ENCODE data around the gene PTGR2. TPM values are rescaled to one million over a fixed set of nuclear protein-coding genes. Genes with fewer than 3 reads are reported as not detected.

PTGR2 gene
- 5.0 and 7.2 TPM in 2 replicates for total RNA-seq
- long read RNA-seq, transcript PTGR2-204 (10 exons, 2,543 nt) = minor isoform, 7 of 35 reads
- long read RNA-seq, transcript PTGR2-201 (10 exons, 2,559 nt) = minor isoform, 9 of 35 reads
- long read RNA-seq, transcript PTGR2-205 (10 exons, 3,851 nt) = major isoform, 10 of 35 reads
- long read RNA-seq, partial matches to known transcripts = 3 of 35 reads
- long read RNA-seq, other reads (novel, unspliced or antisense) = 6 of 35 reads

DNA sequence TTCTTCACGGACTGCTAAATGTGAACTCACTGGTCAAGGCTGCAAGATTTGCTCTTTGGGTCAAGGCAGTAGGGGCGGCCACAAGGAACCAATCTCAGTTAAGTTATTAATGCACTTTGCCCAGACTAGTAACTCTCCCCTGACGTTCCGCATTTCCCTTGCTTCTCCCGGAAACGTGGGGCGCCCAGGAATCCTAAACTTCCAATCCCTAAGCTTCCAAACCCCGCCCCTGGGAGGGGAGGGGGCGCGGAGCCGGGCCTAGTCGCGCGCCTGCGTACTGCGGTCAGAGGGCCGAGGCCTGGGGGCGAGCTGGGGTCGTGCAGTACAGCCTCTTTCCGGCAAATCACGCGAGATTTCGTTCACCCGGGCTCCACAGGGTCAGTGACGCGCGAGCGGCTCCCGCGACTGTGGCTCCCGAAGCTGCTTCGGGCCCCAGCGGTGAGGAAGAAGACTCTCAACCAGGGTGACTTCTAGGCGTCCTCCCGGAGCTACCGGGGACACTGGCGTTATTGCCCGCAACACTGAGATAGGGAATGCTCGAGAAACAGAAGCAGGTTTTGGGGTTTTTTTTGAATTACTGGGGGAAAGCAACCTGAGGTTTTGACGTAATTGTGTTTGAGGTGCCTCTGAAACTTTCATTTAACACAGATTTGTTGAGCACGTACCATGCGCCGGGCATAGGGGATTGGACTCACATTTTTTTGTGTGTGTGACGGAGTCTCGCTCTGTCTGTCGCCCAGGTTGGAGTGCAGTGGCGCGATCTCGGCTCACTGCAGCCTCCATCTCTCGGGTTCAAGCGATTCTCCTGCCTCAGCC lies at the start of gene PTGR2:
PTGR2 (plus strand) TSS at position 265 of the 816 bp plus-strand sequence. CDS start 7,032 bp downstream, outside the sequence.
- Mint-ChIP-seq H3K27ac (ENCODE audit: unreplicated experiment) (peak within 1 kb of the TSS; percentile 100), H3K4me1 (ENCODE audit: unreplicated experiment) (peaks cover 21% of the 10 kb centered on the region), H3K4me3 (ENCODE audit: unreplicated experiment) (peak within 1 kb of the TSS; percentile 93), H3K27me3 (ENCODE audit: unreplicated experiment) (no peaks in the 10 kb centered on the region), H3K36me3 (ENCODE audit: unreplicated experiment) (no peaks in the 10 kb centered on the region), H3K9me3 (ENCODE audit: unreplicated experiment) (no peaks in the 10 kb centered on the region)
- peak; percentile 99 for DNase-seq (ENCODE audit: extremely low spot score, unreplicated experiment)
- TF ChIP-seq CTCF (IDR thresholded peaks at IDR 0.05) = no peak

- TF ChIP-seq CTCF (IDR thresholded peaks at IDR 0.05) = no peak
- Mint-ChIP-seq H3K4me3 (ENCODE audit: unreplicated experiment) (no peak overlapping the region), H3K9me3 (ENCODE audit: unreplicated experiment) (no peaks in the 10 kb centered on the region), H3K27me3 (ENCODE audit: unreplicated experiment) (no peaks in the 10 kb centered on the region), H3K4me1 (ENCODE audit: unreplicated experiment) (peaks cover 6% of the 10 kb centered on the region), H3K36me3 (ENCODE audit: unreplicated experiment) (no peaks in the 10 kb centered on the region), H3K27ac (ENCODE audit: unreplicated experiment) (no peak overlapping the region)
- no peak for DNase-seq (ENCODE audit: extremely low spot score, unreplicated experiment)
Observed at GRCh38 chr14:73802431-73803188, 49.0 kb upstream of the PTGR2 start.

DNA sequence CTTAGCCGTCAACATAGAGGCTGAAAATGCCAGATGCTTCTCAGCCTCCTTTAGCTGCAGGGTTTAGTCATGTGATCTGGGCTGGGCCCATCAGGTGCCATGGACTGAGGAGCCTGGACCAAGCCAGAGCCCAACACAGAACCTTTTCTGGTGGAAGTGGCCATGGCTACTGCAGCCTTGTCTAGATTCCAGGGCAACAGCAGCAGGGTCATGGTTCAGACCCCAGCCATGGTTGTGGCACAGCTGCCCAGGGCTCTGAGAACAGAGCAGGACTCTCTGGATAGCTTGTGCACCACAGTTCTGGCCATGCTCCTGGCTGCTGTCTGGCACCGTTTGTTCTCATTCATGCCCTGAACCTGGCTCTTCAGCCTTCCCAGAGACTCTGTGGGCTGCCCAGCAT lies 47.0 kb upstream of the PTGR2 start:
- no peaks in the 10 kb centered on the region for H3K36me3 Mint-ChIP-seq (ENCODE audit: unreplicated experiment)
- H3K9me3 Mint-ChIP-seq (ENCODE audit: unreplicated experiment) = no peaks in the 10 kb centered on the region
- no peaks in the 10 kb centered on the region for H3K27me3 Mint-ChIP-seq (ENCODE audit: unreplicated experiment)
- no peak for DNase-seq (ENCODE audit: extremely low spot score, unreplicated experiment)
- TF ChIP-seq CTCF (IDR thresholded peaks at IDR 0.05) = no peak
- no peak overlapping the region for H3K4me3 Mint-ChIP-seq (ENCODE audit: unreplicated experiment)
- peaks cover 6% of the 10 kb centered on the region for H3K4me1 Mint-ChIP-seq (ENCODE audit: unreplicated experiment)
- H3K27ac Mint-ChIP-seq (ENCODE audit: unreplicated experiment) = no peak overlapping the region

DNA sequence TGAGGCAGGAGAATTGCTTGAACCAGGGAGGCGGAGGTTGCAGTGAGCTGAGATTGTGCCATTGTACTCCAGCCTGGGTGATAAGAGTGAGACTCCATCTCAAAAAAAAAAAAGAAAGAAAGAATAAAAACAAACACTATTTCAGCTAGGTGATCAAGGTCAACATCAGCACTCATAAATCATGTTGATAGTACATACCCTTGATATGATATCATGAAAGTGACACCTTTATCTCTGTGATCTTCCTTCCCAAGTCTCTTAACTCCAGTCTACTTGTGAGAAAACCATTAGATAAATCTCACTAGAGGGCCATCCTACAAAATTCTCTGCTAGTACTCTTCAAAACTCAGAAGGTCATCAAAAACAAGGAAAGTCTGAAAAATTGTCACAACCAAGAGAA lies 44.2 kb upstream of the PTGR2 start:
- no peak overlapping the region for H3K27ac Mint-ChIP-seq (ENCODE audit: unreplicated experiment)
- no peaks in the 10 kb centered on the region for H3K4me1 Mint-ChIP-seq (ENCODE audit: unreplicated experiment)
- no peak for TF ChIP-seq CTCF (IDR thresholded peaks at IDR 0.05)
- no peaks in the 10 kb centered on the region for H3K9me3 Mint-ChIP-seq (ENCODE audit: unreplicated experiment)
- H3K27me3 Mint-ChIP-seq (ENCODE audit: unreplicated experiment) = peaks cover 10% of the 10 kb centered on the region
- no peak for DNase-seq (ENCODE audit: extremely low spot score, unreplicated experiment)
- no peak overlapping the region for H3K4me3 Mint-ChIP-seq (ENCODE audit: unreplicated experiment)
- no peaks in the 10 kb centered on the region for H3K36me3 Mint-ChIP-seq (ENCODE audit: unreplicated experiment)

- H3K27ac Mint-ChIP-seq (ENCODE audit: unreplicated experiment) = no peak overlapping the region
- no peaks in the 10 kb centered on the region for H3K36me3 Mint-ChIP-seq (ENCODE audit: unreplicated experiment)
- no peak for TF ChIP-seq CTCF (IDR thresholded peaks at IDR 0.05)
- DNase-seq (ENCODE audit: extremely low spot score, unreplicated experiment) = no peak
- no peaks in the 10 kb centered on the region for H3K9me3 Mint-ChIP-seq (ENCODE audit: unreplicated experiment)
- peaks cover 2% of the 10 kb centered on the region for H3K4me1 Mint-ChIP-seq (ENCODE audit: unreplicated experiment)
- H3K4me3 Mint-ChIP-seq (ENCODE audit: unreplicated experiment) = no peak overlapping the region
- H3K27me3 Mint-ChIP-seq (ENCODE audit: unreplicated experiment) = peaks cover 10% of the 10 kb centered on the region
Observed at GRCh38 chr14:73809391-73809790, 42.2 kb upstream of the PTGR2 start.
